ENCODE measurements around the gene DDX39B. TPM values are rescaled to one million over a fixed set of nuclear protein-coding genes. Genes with fewer than 3 reads are reported as not detected.
A peak's percentile ranks its signal among the peaks of the same experiment; 100 is the strongest.

Gene DDX39B
- total and polyA plus RNA-seq, 2 of the 4 experiments (the other 2 are of a cell fraction) = 371 to 796 TPM

DNA sequence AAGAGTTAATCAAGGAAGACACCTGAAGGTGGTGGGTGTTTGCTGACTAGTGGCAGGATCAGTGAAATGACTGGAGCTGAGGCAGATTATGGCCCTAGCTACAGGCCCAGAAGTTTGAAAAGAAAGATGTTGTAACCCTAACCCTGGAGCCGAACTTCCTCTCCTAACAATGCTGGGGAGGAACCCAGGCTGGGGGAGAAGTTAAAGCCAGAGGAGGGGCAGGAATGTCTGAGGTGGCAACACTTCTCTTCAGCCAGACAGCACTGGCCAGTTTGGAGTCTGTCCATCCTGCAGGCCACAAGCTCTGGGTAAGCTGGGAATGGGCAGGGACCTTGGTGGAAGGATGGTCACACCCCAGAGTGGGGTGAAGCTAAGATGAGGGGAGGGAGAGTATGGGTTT lies 44.2 kb upstream of the DDX39B start, which contains the start of gene LST1:
Gene LST1, plus strand, starts transcription at position 270 of the 400 bp plus-strand sequence. CDS start 1,023 bp downstream, outside the sequence.
- no peak within 1 kb of the TSS for H2AFZ ChIP-seq (replicated peaks; ENCODE audit: low read length, poor library complexity)
- intact Hi-C loops (cut with micrococcal nuclease) = no loop called here
- H3K4ac ChIP-seq (ENCODE audit: low read depth, low read length) = no peak within 1 kb of the TSS
- H2BK5ac ChIP-seq (ENCODE audit: low read depth, low read length, poor library complexity, severe bottlenecking) = no peak within 1 kb of the TSS
- H3K14ac ChIP-seq (replicated peaks; ENCODE audit: low read depth, low read length) = no peak within 1 kb of the TSS
- TF ChIP-seq SMC3 (IDR thresholded peaks at IDR 0.05; ENCODE audit: low read depth, low read length) (no peak), NFE2L2 (IDR thresholded peaks at IDR 0.05; ENCODE audit: low read depth, low read length) (no peak), CHD1 (IDR thresholded peaks at IDR 0.05; ENCODE audit: low read depth, low read length) (no peak), BHLHE40 (IDR thresholded peaks at IDR 0.05; ENCODE audit: low read depth, low read length) (no peak), MAFK (IDR thresholded peaks at IDR 0.05; ENCODE audit: low read depth, low read length) (no peak), CEBPB (IDR thresholded peaks at IDR 0.05; ENCODE audit: low read depth, low read length) (no peak), MXI1 (IDR thresholded peaks at IDR 0.05; ENCODE audit: borderline replicate concordance, low read depth, low read length) (no peak), MAZ (IDR thresholded peaks at IDR 0.05; ENCODE audit: borderline replicate concordance, low read depth, low read length) (no peak), FOS (IDR thresholded peaks at IDR 0.05; ENCODE audit: low read depth, low read length) (no peak), POLR2A (IDR thresholded peaks at IDR 0.05; ENCODE audit: low read depth, low read length) (no peak), RFX5 (IDR thresholded peaks at IDR 0.05; ENCODE audit: low read depth, low read length) (no peak), RCOR1 (IDR thresholded peaks at IDR 0.05; ENCODE audit: insufficient replicate concordance, low read length) (no peak), RAD21 (IDR thresholded peaks at IDR 0.05; ENCODE audit: low read length) (no peak)
- TF ChIP-seq, protein P1, sequence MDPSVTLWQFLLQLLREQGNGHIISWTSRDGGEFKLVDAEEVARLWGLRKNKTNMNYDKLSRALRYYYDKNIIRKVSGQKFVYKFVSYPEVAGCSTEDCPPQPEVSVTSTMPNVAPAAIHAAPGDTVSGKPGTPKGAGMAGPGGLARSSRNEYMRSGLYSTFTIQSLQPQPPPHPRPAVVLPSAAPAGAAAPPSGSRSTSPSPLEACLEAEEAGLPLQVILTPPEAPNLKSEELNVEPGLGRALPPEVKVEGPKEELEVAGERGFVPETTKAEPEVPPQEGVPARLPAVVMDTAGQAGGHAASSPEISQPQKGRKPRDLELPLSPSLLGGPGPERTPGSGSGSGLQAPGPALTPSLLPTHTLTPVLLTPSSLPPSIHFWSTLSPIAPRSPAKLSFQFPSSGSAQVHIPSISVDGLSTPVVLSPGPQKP (IDR thresholded peaks at IDR 0.05; ENCODE audit: borderline replicate concordance, low read depth, low read length) = no peak
- TF ChIP-seq, protein P2, sequence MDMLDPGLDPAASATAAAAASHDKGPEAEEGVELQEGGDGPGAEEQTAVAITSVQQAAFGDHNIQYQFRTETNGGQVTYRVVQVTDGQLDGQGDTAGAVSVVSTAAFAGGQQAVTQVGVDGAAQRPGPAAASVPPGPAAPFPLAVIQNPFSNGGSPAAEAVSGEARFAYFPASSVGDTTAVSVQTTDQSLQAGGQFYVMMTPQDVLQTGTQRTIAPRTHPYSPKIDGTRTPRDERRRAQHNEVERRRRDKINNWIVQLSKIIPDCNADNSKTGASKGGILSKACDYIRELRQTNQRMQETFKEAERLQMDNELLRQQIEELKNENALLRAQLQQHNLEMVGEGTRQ (IDR thresholded peaks at IDR 0.05; ENCODE audit: low read depth, low read length) = no peak
- TF ChIP-seq, protein P3, sequence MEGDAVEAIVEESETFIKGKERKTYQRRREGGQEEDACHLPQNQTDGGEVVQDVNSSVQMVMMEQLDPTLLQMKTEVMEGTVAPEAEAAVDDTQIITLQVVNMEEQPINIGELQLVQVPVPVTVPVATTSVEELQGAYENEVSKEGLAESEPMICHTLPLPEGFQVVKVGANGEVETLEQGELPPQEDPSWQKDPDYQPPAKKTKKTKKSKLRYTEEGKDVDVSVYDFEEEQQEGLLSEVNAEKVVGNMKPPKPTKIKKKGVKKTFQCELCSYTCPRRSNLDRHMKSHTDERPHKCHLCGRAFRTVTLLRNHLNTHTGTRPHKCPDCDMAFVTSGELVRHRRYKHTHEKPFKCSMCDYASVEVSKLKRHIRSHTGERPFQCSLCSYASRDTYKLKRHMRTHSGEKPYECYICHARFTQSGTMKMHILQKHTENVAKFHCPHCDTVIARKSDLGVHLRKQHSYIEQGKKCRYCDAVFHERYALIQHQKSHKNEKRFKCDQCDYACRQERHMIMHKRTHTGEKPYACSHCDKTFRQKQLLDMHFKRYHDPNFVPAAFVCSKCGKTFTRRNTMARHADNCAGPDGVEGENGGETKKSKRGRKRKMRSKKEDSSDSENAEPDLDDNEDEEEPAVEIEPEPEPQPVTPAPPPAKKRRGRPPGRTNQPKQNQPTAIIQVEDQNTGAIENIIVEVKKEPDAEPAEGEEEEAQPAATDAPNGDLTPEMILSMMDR (conservative IDR thresholded peaks at IDR 0.05; ENCODE audit: low read depth, low read length) = no peak
- DNase-seq (no peak), ATAC-seq (ENCODE audit: low read depth) (no peak)
- H3K36me3 ChIP-seq (ENCODE audit: control insufficient read depth, insufficient read depth, low read length) = no peaks in the 10 kb centered on the region
- H4K8ac ChIP-seq (ENCODE audit: low read depth in 2 of 2, low read length in 2 of 2) = no peak within 1 kb of the TSS; a peak in 1 of 4 replicates
- peaks cover 11% of the 10 kb centered on the region for H3K27me3 ChIP-seq (ENCODE audit: control insufficient read depth, insufficient read depth, low read length)
- peak within 1 kb of the TSS; percentile 61 for H2AK9ac ChIP-seq (replicated peaks; ENCODE audit: low read depth, low read length, poor library complexity)
- H3K56ac ChIP-seq (ENCODE audit: extremely low read depth, insufficient read depth, low read length) = no peak within 1 kb of the TSS
- H4K20me1 ChIP-seq (ENCODE audit: insufficient read depth, low read length) = no peaks in the 10 kb centered on the region
- no peak within 1 kb of the TSS for H3K4me2 ChIP-seq (ENCODE audit: low read depth, low read length)
- H3K4me1 ChIP-seq (ENCODE audit: control insufficient read depth, insufficient read depth, low read length) = peaks cover 4% of the 10 kb centered on the region; the same call in 1 of the 2 replicates
- H2AK5ac ChIP-seq (ENCODE audit: low read depth, low read length) = no peak within 1 kb of the TSS
- no peak within 1 kb of the TSS for H3K23ac ChIP-seq (ENCODE audit: low read depth, low read length)
- no peak within 1 kb of the TSS for H4K5ac ChIP-seq (ENCODE audit: low read depth, low read length)
- ChIA-PET CTCF (interaction anchor here (1.2 to 1.4 kb wide), 2 partner anchors 35 to 39 kb away, joined by 4 to 8 read pairs; partner anchors contain the start of genes ATP6V1G2 and NFKBIL1), POLR2A (ENCODE audit: unreplicated experiment) (no interaction called here)
- no TSS peak for BruUV-seq (replicated peaks)
- no peak within 1 kb of the TSS for H4K91ac ChIP-seq (ENCODE audit: insufficient read depth, low read depth, low read length)
- H3K79me1 ChIP-seq (ENCODE audit: low read depth in 1 of 2, low read length in 2 of 2) = no peaks in the 10 kb centered on the region
- in situ Hi-C loops (cut with MboI; ENCODE audit: low sequenced_read_pairs) = no loop called here
- H2BK20ac ChIP-seq (ENCODE audit: low read depth, low read length) = no peak within 1 kb of the TSS
- WGBS, 2 experiments (ENCODE audit: extremely low coverage in 2 of 2, insufficient read length in 1 of 2) = no CpG with 5 or more reads among the region's 1 CpG
- H2BK15ac ChIP-seq (ENCODE audit: low read depth, low read length) = no peak within 1 kb of the TSS
- H2BK120ac ChIP-seq (ENCODE audit: low read depth, low read length) = no peak within 1 kb of the TSS
- H3K9me1 ChIP-seq (ENCODE audit: insufficient read depth, low read length) = no peaks in the 10 kb centered on the region; the same call in 1 of the 2 replicates
- no peak within 1 kb of the TSS for H3K4me3 ChIP-seq (ENCODE audit: insufficient read depth, low read depth, low read length)
- no peak within 1 kb of the TSS for H3K9ac ChIP-seq (ENCODE audit: low read depth, low read length)
- dilution Hi-C loops (cut with HindIII; ENCODE audit: low sequenced_read_pairs, unreplicated experiment) = no loop called here
- no peaks in the 10 kb centered on the region for H3K9me3 ChIP-seq (ENCODE audit: control insufficient read depth, insufficient read depth, low read length)
- no peak within 1 kb of the TSS for H3K27ac ChIP-seq (ENCODE audit: insufficient read depth, low read length)
- no peak within 1 kb of the TSS for H3K18ac ChIP-seq (ENCODE audit: low read depth, low read length)
